Uterus (tissue), 4 donors: ENCODE data around the gene TMEM121. TPM values are rescaled to one million over a fixed set of nuclear protein-coding genes. Genes with fewer than 3 reads are reported as not detected.

Experiments used
- DNase-seq, 2 donors: peaks; one replicate each; pipeline ENCODE4 v3.0.0-alpha.2; 2019 to 2020
- H3K27ac ChIP-seq, 2 donors: fragments of 200-600 bp; sonication (generic); 1 replicate in 1 of 2; 2 replicates in 1 of 2; pipeline ENCODE4 v1.5.1; 2016 to 2018
- H3K27me3 ChIP-seq, 2 donors: fragments of 200-600 bp; sonication (generic); one replicate each; pipeline ENCODE4 v1.5.1; 2018 to 2019; ENCODE audit warnings: control low read depth in 1 of 2
- H3K36me3 ChIP-seq, 2 donors: fragments of 200-600 bp; sonication (generic); one replicate each; pipeline ENCODE4 v1.5.1; 2019; ENCODE audit warnings: control low read depth in 1 of 2
- H3K4me1 ChIP-seq, 2 donors: fragments of 200-600 bp; sonication (generic); one replicate each; pipeline ENCODE4 v1.5.1; 2018 to 2019; ENCODE audit warnings: control low read depth in 1 of 2
- H3K4me3 ChIP-seq, 2 donors: fragments of 200-600 bp; sonication (generic); 1 replicate in 1 of 2; 2 replicates in 1 of 2; pipeline ENCODE4 v1.5.1; 2018 to 2019; ENCODE audit warnings: mild to moderate bottlenecking in 1 of 2
- H3K9me3 ChIP-seq, 2 donors: fragments of 200-600 bp; sonication (generic); one replicate each; pipeline ENCODE4 v1.5.1; 2019; ENCODE audit warnings: control low read depth in 1 of 2
- CTCF ChIP-seq, 4 experiments: fragments of 200-600 bp in 2 of 4; fragments of 450-650 bp in 2 of 4; sonication (generic) in 2 of 4; IDR thresholded peaks; one replicate each; pipeline ENCODE4 v1.5.1; 2016 to 2019; ENCODE audit warnings: antibody characterized with exemption in 4 of 4, mild to moderate bottlenecking in 2 of 4, moderate library complexity in 1 of 4
- POLR2A ChIP-seq, 2 donors: fragments of 450-650 bp; IDR thresholded peaks; one replicate each; pipeline ENCODE4 v1.6.1; 2016; ENCODE audit warnings: antibody characterized with exemption in 2 of 2, mild to moderate bottlenecking in 1 of 2, moderate library complexity in 1 of 2
- intact Hi-C: fragments of 100-400 bp; cut with DNase I; formaldehyde crosslinking; loops from one replicate; pipeline ENCODE4 v1.15.1; 2023; ENCODE audit warnings: low total_unique reads
- total RNA-seq, 4 donors: library from RNA; depleted of rRNA in 3 of 4; stranded (reverse); fragments of >200 nt in 3 of 4; gene quantifications; one replicate each; pipeline versions ENCODE4 v1.1.0 to v1.2.4, GENCODE V29; 2014 to 2023
- donor health status: DM: yes; HTN: yes; CAD: no.

Gene TMEM121
- total RNA-seq, 4 donors from 2014 or later = 2.0 to 42.1 (median 7.7) TPM

GRCh38 chr14:105479431-105480158 lies 46.8 kb upstream of the TMEM121 start:
- no peak for TF ChIP-seq CTCF (IDR thresholded peaks at IDR 0.05)
- Histone ChIP-seq H3K4me3 (no peak overlapping the region), H3K9me3 (no peaks in the 10 kb centered on the region), H3K27ac (peak overlapping the region in 1 of 2 donors; percentile 90), H3K27me3 (no peaks in the 10 kb centered on the region), H3K4me1 (peaks cover 0 to 55% of the 10 kb centered on the region in 2 donors), H3K36me3 (no peaks in the 10 kb centered on the region)
- intact Hi-C loops = no loop called here
- DNase-seq = no peak

DNA sequence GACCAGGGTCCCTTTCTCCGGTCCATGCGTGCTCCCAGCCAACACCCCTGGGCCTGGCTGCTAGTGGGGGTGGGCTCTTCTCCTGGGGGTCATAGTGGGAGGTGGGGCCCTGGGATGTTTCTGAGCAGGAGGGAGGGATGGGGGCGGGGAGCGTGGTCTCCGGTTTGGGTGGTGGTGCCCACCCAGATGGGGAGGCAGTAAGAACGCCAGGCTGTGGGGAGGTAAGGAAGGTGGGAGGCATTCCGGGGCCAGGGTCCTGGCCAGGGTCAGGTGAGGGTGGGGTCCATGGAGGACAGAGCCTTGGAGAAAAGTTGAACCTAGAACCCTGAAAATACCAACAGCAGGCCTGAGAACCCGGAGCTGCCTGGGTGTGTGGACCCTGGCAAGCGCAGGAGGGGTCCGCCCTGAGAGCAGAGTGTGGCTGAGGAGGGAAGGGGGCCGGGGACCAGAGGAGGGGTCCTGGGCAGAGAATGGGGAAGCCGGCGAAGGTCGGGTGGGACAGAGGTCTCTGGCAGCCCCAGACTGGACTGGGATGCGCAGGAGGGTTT lies 46.1 kb upstream of the TMEM121 start:
- H3K4me1 ChIP-seq = peaks cover 0 to 54% of the 10 kb centered on the region in 2 donors
- intact Hi-C loops = no loop called here

GRCh38 chr14:105480807-105481801 lies 45.3 kb upstream of the TMEM121 start:
- H3K9me3 ChIP-seq = no peaks in the 10 kb centered on the region
- peak; percentile 94 to 99 (median 98) for TF ChIP-seq CTCF (IDR thresholded peaks at IDR 0.05)
- peak in 1 of 2 donors; percentile 50 for TF ChIP-seq POLR2A (IDR thresholded peaks at IDR 0.05)
- intact Hi-C loops = no loop called here
- peaks cover 0 to 2% of the 10 kb centered on the region in 2 donors for H3K27me3 ChIP-seq
- peak overlapping the region; percentile 22 to 29 for H3K4me3 ChIP-seq
- H3K4me1 ChIP-seq = peaks cover 0 to 53% of the 10 kb centered on the region in 2 donors
- no peaks in the 10 kb centered on the region for H3K36me3 ChIP-seq
- DNase-seq = peak; percentile 88 to 94
- peak overlapping the region; percentile 75 to 90 for H3K27ac ChIP-seq

More for the DNA sequence above, 46.1 kb upstream of the TMEM121 start:
- Histone ChIP-seq H3K36me3 (no peaks in the 10 kb centered on the region), H3K27ac (peak overlapping the region; percentile 75 to 90), H3K27me3 (no peaks in the 10 kb centered on the region), H3K9me3 (no peaks in the 10 kb centered on the region), H3K4me3 (no peak overlapping the region)
- DNase-seq = no peak
- TF ChIP-seq POLR2A (IDR thresholded peaks at IDR 0.05) (no peak), CTCF (IDR thresholded peaks at IDR 0.05) (no peak)

- intact Hi-C loops = no loop called here
- H3K27me3 ChIP-seq = peaks cover 0 to 5% of the 10 kb centered on the region in 2 donors
Observed at GRCh38 chr14:105481886-105482457, 44.4 kb upstream of the TMEM121 start.

More at GRCh38 chr14:105481886-105482457, 44.4 kb upstream of the TMEM121 start:
- Histone ChIP-seq H3K4me3 (peak overlapping the region; percentile 22 to 29), H3K9me3 (no peaks in the 10 kb centered on the region), H3K27ac (peak overlapping the region; percentile 75 to 90), H3K36me3 (no peaks in the 10 kb centered on the region), H3K4me1 (peaks cover 0 to 54% of the 10 kb centered on the region in 2 donors)
- DNase-seq = peak; percentile 94
- TF ChIP-seq POLR2A (IDR thresholded peaks at IDR 0.05) (peak in 1 of 2 donors; percentile 24), CTCF (IDR thresholded peaks at IDR 0.05) (peak in 1 of 4 experiments; percentile 25)
